NCI-H510A (cell line): ENCODE data around the gene SEZ6L.

Source experiments
- DNase-seq: peaks from one replicate; lab custom pipeline; 2025; lab: John Stamatoyannopoulos, UW

The SEZ6L gene

DNA sequence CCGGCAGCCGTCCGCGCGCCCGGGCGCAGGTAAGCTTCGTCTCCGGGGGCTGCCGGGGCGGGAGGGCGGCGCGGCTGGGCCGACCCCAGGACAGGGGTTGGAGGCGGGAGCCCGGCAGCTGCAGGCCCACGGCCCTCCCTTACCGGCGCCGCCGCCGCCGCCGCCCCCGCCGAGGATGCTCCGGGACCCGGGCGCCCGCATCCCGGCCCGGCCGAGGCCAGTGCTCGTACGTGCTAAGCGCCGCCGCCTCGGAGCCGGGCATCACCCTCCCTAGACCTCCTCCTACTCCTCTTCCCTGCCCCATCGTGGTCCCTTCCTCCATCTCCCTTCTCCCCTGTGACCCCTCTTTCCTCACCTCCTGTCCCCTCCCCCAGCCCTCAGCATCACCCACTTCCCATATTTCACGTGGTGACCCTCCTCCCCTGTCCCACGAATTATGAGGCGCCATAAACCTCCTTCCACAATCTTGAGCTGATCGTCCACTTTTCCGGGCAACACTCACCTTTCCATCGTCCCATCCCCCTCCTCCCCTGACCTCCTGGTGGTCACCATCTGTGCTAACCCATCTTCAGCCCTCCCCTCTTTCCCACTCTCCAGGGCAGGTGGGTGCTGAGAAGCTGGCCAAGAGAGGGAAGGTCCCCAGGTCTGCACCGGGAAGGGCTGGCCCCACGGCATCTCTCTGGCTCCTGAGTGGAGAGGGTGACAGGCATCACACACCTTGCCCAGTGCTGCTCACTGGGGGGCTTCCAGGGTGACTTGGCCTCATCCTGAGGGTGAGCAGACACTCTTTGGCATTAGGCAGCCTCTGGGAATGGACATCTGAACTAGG is 260.4 kb downstream of the SEZ6L start:
- no peak for DNase-seq

- DNase-seq, result no peak
Observed at GRCh38 chr22:26430600-26430999, 261.3 kb downstream of the SEZ6L start.

DNA sequence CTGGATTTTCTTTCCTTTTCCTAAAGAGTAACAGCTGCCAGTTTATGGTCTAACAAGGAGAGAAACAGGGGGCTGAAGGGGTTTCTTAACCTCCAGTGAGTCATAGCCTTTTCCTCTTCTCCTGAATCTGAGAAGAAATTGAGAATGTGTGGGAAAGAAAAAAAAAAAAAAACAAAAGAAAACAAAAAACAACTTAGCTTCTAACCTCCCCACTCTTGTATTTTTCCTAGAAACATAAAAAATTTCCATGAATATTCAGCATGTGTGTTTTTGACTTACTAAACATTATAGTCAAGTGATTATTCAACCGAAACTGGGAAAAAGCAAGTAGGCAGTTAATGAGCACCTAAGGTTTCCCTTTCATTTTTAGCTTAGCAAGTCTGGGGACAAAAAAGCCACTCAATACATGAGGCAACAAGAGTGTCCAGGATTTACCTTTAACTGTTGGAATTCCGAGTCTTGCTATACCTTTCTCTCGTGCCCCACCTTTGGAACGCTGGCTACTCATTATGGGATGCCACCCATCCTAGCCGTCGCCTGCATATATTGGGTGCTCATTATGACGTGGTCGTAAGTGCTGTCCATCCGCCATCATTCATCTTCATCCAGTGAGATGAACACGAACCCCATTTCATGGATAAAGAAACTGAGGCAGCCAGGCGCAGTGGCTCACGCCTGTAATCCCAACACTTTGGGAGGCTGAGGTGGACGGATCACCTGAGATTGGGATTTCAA is 262.2 kb downstream of the SEZ6L start:
- DNase-seq, result no peak

DNA sequence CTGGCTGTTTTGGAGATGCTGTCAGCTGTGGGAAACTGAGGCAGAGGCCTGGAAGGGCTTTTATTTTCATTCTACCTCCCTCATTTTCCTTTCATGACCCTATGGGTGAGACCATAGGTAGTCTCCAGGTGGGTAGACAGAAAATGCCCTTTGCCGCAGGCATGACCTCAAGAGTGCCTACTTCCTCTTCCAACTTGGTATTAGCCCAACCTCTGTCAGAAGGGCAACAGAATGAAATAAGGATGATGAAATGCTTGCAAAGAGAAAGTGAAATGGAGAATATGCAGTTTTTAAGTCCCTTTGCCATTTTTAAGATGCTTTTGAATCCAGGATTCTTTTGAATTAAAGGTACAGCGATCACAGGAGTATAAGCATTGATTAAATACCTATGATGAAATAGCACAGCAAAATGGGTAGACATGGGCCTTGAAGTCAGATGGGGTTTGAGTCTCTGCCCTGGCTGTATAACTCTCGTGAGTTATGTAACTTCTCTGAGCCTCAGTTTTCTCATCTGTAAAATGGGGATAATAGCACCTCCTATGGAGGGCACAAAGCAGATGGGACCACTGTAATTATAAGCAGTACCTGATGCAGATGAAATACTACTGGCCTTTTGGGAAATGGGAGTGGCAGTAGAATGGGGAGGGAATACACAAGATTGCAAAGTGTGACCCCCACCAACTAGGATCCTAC is 263.5 kb downstream of the SEZ6L start:
- no peak for DNase-seq
